ENCODE measurements around the gene ABHD12B.

DNA sequence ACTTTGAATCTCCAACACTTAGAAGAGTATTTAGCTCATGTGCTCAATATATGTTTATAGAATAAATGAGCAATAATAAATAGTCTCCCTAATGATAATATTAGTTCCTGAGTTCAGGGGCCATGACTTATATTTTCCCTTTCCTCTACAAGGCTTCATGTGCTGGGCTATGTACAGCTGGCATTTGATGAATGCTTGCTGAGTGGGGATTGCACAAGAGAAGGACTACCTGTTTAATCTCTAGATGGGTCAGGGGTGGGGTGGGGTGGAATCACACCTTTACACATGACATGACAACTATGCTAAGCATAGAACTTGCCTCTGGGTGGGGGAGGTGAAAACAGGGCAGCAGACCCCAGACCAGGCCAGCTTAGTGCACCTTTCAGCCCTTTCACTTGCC, 7.6 kb upstream of the ABHD12B start:
- TF ChIP-seq, protein P1, sequence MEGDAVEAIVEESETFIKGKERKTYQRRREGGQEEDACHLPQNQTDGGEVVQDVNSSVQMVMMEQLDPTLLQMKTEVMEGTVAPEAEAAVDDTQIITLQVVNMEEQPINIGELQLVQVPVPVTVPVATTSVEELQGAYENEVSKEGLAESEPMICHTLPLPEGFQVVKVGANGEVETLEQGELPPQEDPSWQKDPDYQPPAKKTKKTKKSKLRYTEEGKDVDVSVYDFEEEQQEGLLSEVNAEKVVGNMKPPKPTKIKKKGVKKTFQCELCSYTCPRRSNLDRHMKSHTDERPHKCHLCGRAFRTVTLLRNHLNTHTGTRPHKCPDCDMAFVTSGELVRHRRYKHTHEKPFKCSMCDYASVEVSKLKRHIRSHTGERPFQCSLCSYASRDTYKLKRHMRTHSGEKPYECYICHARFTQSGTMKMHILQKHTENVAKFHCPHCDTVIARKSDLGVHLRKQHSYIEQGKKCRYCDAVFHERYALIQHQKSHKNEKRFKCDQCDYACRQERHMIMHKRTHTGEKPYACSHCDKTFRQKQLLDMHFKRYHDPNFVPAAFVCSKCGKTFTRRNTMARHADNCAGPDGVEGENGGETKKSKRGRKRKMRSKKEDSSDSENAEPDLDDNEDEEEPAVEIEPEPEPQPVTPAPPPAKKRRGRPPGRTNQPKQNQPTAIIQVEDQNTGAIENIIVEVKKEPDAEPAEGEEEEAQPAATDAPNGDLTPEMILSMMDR (IDR thresholded peaks at IDR 0.05; ENCODE audit: extremely low read depth in 1 of 2, insufficient read depth in 1 of 2, low read depth in 1 of 2, low read length in 2 of 2): no peak
- no peak for TF ChIP-seq EZH2 (IDR thresholded peaks at IDR 0.05; ENCODE audit: borderline replicate concordance, low read depth, low read length, severe bottlenecking)
- no peak for TF ChIP-seq FOS (IDR thresholded peaks at IDR 0.05; ENCODE audit: borderline replicate concordance, insufficient read depth, low read length)
- no peak for TF ChIP-seq POLR2A (IDR thresholded peaks at IDR 0.05; ENCODE audit: low read depth, low read length)
- no peak for TF ChIP-seq POLR2AphosphoS5 (IDR thresholded peaks at IDR 0.05; ENCODE audit: insufficient read depth, low read depth, low read length)
- TF ChIP-seq JUN (IDR thresholded peaks at IDR 0.05; ENCODE audit: borderline replicate concordance, insufficient read depth, insufficient read length, low read depth): no peak
- TF ChIP-seq, protein P2, sequence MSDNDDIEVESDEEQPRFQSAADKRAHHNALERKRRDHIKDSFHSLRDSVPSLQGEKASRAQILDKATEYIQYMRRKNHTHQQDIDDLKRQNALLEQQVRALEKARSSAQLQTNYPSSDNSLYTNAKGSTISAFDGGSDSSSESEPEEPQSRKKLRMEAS (IDR thresholded peaks at IDR 0.05; ENCODE audit: insufficient read depth, insufficient read length): no peak
- no peak for TF ChIP-seq GATA2 (IDR thresholded peaks at IDR 0.05; ENCODE audit: insufficient read depth, insufficient read length, low read depth, low read length)
- no peak for TF ChIP-seq MYC (IDR thresholded peaks at IDR 0.05; ENCODE audit: low read depth, low read length)
